Loucy (cell line): ENCODE data around the gene NOL12.
"Not testable (repeated sequence)": the region's sequence is repeated elsewhere in the genome, so short reads cannot be mapped to it uniquely, and the experiment has no call there.

Experiments
- H2AFZ ChIP-seq: fragments of 200-600 bp; sonication (generic); 2 replicates; pipeline ENCODE4 v1.6.0; 2016; ENCODE audit warnings: antibody characterized with exemption, mild to moderate bottlenecking, low read length, moderate library complexity
- H3F3A ChIP-seq: fragments of 200-600 bp; 2 replicates; pipeline ENCODE4 v1.6.0; 2016; ENCODE audit warnings: antibody characterized with exemption, low read depth, mild to moderate bottlenecking
- H3K27me3 ChIP-seq: fragments of 200-600 bp; sonication (generic); 2 replicates; pipeline ENCODE4 v1.6.1; 2014; ENCODE audit warnings: low read length, mild to moderate bottlenecking; ENCODE audit not compliant: insufficient read depth, poor library complexity, severe bottlenecking
- H3K36me3 ChIP-seq: fragments of 200-600 bp; sonication (generic); 2 replicates; pipeline ENCODE4 v1.6.1; 2016; ENCODE audit warnings: low read length; ENCODE audit not compliant: insufficient read depth
- H3K4me1 ChIP-seq: fragments of 200-600 bp; sonication (generic); 2 replicates; pipeline ENCODE4 v1.5.1; 2014; ENCODE audit warnings: low read length, mild to moderate bottlenecking; ENCODE audit not compliant: insufficient read depth, poor library complexity, severe bottlenecking
- H3K4me2 ChIP-seq: fragments of 200-600 bp; sonication (generic); 2 replicates; pipeline ENCODE4 v1.6.0; 2014; ENCODE audit warnings: antibody characterized with exemption, low read length, low read depth, mild to moderate bottlenecking; ENCODE audit not compliant: poor library complexity, severe bottlenecking
- H3K4me3 ChIP-seq: fragments of 200-600 bp; sonication (generic); 2 replicates; pipeline ENCODE4 v1.5.1; 2014; ENCODE audit warnings: low read length, mild to moderate bottlenecking, mixed read lengths; ENCODE audit not compliant: poor library complexity, severe bottlenecking
- H3K79me2 ChIP-seq: fragments of 200-600 bp; sonication (generic); 2 replicates; pipeline ENCODE4 v1.6.1; 2014; ENCODE audit warnings: low read length; ENCODE audit not compliant: insufficient read depth
- H3K9ac ChIP-seq: fragments of 200-600 bp; sonication (generic); 2 replicates; pipeline ENCODE4 v1.6.0; 2014; ENCODE audit warnings: mild to moderate bottlenecking, low read depth, low read length, moderate library complexity; ENCODE audit not compliant: poor library complexity, severe bottlenecking
- H3K9me2 ChIP-seq: fragments of 200-600 bp; sonication (generic); replicated peaks from 2 replicates; pipeline ENCODE4 v1.6.1; 2016; ENCODE audit warnings: low read depth, low read length, mixed read lengths
- H3K9me3 ChIP-seq: fragments of 200-600 bp; sonication (generic); 2 replicates; pipeline ENCODE4 v1.6.1; 2014; ENCODE audit warnings: mild to moderate bottlenecking, antibody characterized with exemption, low read length, low read depth; ENCODE audit not compliant: insufficient read depth
- H4K20me1 ChIP-seq: fragments of 200-600 bp; sonication (generic); 2 replicates; pipeline ENCODE4 v1.6.0; 2014; ENCODE audit warnings: antibody characterized with exemption, low read length, mild to moderate bottlenecking; ENCODE audit not compliant: insufficient read depth, poor library complexity, severe bottlenecking
- EZH2phosphoT487 ChIP-seq: fragments of 200-600 bp; IDR thresholded peaks from 2 replicates; pipeline ENCODE4 v1.6.1; 2018; ENCODE audit warnings: antibody characterized with exemption, mild to moderate bottlenecking, moderate library complexity, borderline replicate concordance
- TF ChIP-seq, protein P1 (sequence below): fragments of 200-600 bp; sonication (generic); conservative IDR thresholded peaks from 2 replicates; pipeline ENCODE4 v1.5.1; 2014; ENCODE audit warnings: mild to moderate bottlenecking, antibody characterized with exemption, low read length

NOL12 gene

DNA sequence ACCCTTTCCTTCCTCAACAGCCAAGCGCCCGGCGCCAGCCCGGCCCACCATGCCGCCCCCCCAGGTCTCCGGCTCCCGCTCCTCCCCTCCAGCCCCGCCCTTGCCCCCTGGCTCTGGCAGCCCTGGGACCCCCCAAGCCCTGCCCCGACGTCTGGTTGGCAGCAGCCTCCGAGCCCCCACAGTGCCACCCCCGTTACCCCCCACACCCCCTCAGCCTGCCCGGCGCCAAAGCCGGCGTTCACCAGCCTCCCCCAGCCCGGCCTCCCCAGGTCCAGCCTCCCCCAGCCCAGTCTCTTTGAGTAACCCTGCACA lies 30.9 kb upstream of the NOL12 start:
- Histone ChIP-seq H4K20me1 (peaks cover 11% of the 10 kb centered on the region), H3K9ac (no peak overlapping the region), H3F3A (no peaks in the 10 kb centered on the region), H3K4me2 (no peak overlapping the region), H3K79me2 (peaks cover 16% of the 10 kb centered on the region), H3K27me3 (no peaks in the 10 kb centered on the region), H3K9me2 (no peaks in the 10 kb centered on the region), H3K4me1 (peaks cover 16% of the 10 kb centered on the region), H3K36me3 (peaks cover 24% of the 10 kb centered on the region; the same call in 1 of the 2 replicates), H2AFZ (no peak overlapping the region), H3K4me3 (no peak overlapping the region), H3K9me3 (no peaks in the 10 kb centered on the region)
- TF ChIP-seq, protein P1, sequence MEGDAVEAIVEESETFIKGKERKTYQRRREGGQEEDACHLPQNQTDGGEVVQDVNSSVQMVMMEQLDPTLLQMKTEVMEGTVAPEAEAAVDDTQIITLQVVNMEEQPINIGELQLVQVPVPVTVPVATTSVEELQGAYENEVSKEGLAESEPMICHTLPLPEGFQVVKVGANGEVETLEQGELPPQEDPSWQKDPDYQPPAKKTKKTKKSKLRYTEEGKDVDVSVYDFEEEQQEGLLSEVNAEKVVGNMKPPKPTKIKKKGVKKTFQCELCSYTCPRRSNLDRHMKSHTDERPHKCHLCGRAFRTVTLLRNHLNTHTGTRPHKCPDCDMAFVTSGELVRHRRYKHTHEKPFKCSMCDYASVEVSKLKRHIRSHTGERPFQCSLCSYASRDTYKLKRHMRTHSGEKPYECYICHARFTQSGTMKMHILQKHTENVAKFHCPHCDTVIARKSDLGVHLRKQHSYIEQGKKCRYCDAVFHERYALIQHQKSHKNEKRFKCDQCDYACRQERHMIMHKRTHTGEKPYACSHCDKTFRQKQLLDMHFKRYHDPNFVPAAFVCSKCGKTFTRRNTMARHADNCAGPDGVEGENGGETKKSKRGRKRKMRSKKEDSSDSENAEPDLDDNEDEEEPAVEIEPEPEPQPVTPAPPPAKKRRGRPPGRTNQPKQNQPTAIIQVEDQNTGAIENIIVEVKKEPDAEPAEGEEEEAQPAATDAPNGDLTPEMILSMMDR, result no peak

DNA sequence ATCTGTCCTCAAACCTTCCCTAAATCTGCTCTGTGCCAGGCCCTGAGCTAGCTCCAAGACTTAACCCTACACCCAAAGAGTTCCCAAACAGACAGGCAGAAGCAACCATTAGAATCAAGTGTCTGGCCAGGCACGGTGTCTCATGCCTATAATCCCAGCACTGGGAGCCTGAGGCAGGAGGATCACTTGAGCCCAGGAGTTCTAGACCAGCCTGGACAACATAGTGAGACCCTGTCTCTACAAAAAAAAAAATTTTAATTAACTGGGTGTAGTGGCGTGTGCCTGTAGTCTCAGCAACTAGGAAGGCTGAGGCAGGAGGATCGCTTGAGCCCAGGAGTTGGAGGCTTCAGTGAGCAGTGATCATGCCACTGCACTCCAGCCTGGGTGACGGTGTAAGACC lies 29.6 kb upstream of the NOL12 start:
- H3K4me3 ChIP-seq, H3K9me2 ChIP-seq, H3K9me3 ChIP-seq, H3K4me2 ChIP-seq, H3F3A ChIP-seq, H3K27me3 ChIP-seq, H2AFZ ChIP-seq, H3K9ac ChIP-seq: not testable (repeated sequence)
- Histone ChIP-seq H3K36me3 (peaks cover 10% of the 10 kb centered on the region; the same call in 1 of the 2 replicates), H4K20me1 (peaks cover 23% of the 10 kb centered on the region), H3K4me1 (peaks cover 28% of the 10 kb centered on the region), H3K79me2 (peaks cover 30% of the 10 kb centered on the region)

DNA sequence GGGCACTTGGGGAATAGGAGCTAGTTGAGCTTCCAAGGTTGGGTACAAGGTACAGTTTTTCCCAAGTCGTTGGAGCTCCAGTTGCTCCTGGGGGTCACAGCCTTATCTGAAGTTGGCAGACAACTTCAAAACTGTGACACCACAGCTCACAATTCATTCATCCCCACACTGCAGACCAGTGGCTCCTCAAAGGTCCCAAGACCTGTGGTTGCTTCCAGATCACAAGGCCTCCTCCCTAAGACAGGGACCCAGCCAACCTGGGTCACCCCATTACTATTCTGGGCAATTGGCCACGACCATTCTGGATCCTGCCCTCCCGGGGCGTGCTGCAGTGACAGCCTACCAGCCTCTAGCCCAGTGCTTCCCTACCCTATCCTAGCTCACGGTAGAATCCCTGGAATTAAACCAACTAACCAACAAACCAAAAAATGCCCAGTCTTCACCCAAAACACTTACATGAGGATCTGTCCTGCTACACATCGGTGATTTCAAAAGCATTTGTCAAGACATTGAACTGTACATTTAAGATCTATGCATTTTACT lies 28.5 kb upstream of the NOL12 start:
- H3K4me2 ChIP-seq, result peak overlapping the region; percentile 95
- H2AFZ ChIP-seq, result peak overlapping the region; percentile 76
- TF ChIP-seq EZH2phosphoT487, result no peak
- TF ChIP-seq, protein P1, result no peak
- no peaks in the 10 kb centered on the region for H3F3A ChIP-seq
- H3K9me3 ChIP-seq, result no peaks in the 10 kb centered on the region
- H3K36me3 ChIP-seq, result peaks cover 6% of the 10 kb centered on the region; the same call in 1 of the 2 replicates
- peak overlapping the region; percentile 72 for H3K9ac ChIP-seq
- peaks cover 36% of the 10 kb centered on the region for H3K4me1 ChIP-seq
- H4K20me1 ChIP-seq, result peaks cover 33% of the 10 kb centered on the region
- no peaks in the 10 kb centered on the region for H3K9me2 ChIP-seq
- H3K27me3 ChIP-seq, result no peaks in the 10 kb centered on the region
- peaks cover 41% of the 10 kb centered on the region for H3K79me2 ChIP-seq
- peak overlapping the region; percentile 73 for H3K4me3 ChIP-seq
